Kidney epithelial cell (primary cell): ENCODE data around the gene RALGPS2. TPM values are rescaled to one million over a fixed set of nuclear protein-coding genes. Genes with fewer than 3 reads are reported as not detected.
"Not testable (repeated sequence)": the region's sequence is repeated elsewhere in the genome, so short reads cannot be mapped to it uniquely, and the experiment has no call there.

Experiments
- DNase-seq: peaks from one replicate; pipeline ENCODE4 v3.0.0-alpha.2; 2010; ENCODE audit warnings: low read depth
- H3K27me3 ChIP-seq: 2 replicates; pipeline ENCODE4 v1.6.0; 2011; ENCODE audit warnings: low read length; ENCODE audit not compliant: control insufficient read depth, insufficient read depth
- H3K36me3 ChIP-seq: 2 replicates; pipeline ENCODE4 v1.5.1; 2011; ENCODE audit warnings: low read length; ENCODE audit not compliant: control insufficient read depth, insufficient read depth
- H3K4me3 ChIP-seq: 2 replicates; pipeline ENCODE4 v1.5.1; 2011; ENCODE audit warnings: low read depth, mild to moderate bottlenecking, control low read depth, low read length
- CTCF ChIP-seq: IDR thresholded peaks from 2 replicates; pipeline ENCODE4 v1.5.1; 2011; ENCODE audit warnings: mild to moderate bottlenecking, moderate library complexity, low read length, control low read depth, inconsistent platforms; ENCODE audit not compliant: insufficient read depth, poor library complexity, severe bottlenecking
- total RNA-seq: library from RNA; depleted of rRNA; stranded (reverse); fragments of >200 nt; gene quantifications from 2 replicates; pipeline ENCODE4 v1.2.3, GENCODE V29; 2015

Gene RALGPS2
- total RNA-seq, 1 donor from 2014 or later, result 11.6 TPM

- TF ChIP-seq CTCF, result no peak
- no peaks in the 10 kb centered on the region for H3K36me3 ChIP-seq
- no peaks in the 10 kb centered on the region for H3K27me3 ChIP-seq
- no peak overlapping the region for H3K4me3 ChIP-seq
- DNase-seq, result no peak
Observed at GRCh38 chr1:178844436-178844835, 119.4 kb downstream of the RALGPS2 start.

- TF ChIP-seq CTCF, result no peak
- Histone ChIP-seq H3K36me3 (no peaks in the 10 kb centered on the region), H3K4me3 (no peak overlapping the region), H3K27me3 (no peaks in the 10 kb centered on the region)
- no peak for DNase-seq
Observed at GRCh38 chr1:178846306-178846705, 121.3 kb downstream of the RALGPS2 start.

DNA sequence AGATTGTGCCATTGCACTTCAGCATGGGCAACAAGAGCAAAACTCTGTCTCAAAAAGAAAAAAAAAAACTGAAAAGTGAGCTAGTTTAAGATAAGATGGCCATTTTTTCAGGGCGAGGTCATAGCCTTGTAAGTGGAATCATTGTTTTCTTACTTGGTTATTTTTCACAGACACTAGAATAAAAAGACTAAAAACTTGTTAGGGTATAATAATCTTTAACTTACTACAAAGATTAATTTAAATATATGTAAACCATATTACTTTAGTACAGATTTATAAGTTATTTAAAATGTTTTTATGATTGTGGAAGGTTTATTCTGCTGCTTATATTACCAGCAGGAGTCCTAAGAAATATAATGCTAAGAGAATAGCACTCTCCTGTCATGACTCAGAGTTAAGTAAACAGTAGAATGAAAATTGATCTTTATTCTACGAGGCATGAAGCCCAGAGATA lies 122.4 kb downstream of the RALGPS2 start:
- TF ChIP-seq CTCF, result no peak
- no peaks in the 10 kb centered on the region for H3K27me3 ChIP-seq
- H3K4me3 ChIP-seq, result no peak overlapping the region
- DNase-seq, result peak; percentile 48
- no peaks in the 10 kb centered on the region for H3K36me3 ChIP-seq

GRCh38 chr1:178847919-178848318 lies 122.9 kb downstream of the RALGPS2 start:
- H3K27me3 ChIP-seq, H3K36me3 ChIP-seq, DNase-seq, H3K4me3 ChIP-seq: not testable (repeated sequence)

DNA sequence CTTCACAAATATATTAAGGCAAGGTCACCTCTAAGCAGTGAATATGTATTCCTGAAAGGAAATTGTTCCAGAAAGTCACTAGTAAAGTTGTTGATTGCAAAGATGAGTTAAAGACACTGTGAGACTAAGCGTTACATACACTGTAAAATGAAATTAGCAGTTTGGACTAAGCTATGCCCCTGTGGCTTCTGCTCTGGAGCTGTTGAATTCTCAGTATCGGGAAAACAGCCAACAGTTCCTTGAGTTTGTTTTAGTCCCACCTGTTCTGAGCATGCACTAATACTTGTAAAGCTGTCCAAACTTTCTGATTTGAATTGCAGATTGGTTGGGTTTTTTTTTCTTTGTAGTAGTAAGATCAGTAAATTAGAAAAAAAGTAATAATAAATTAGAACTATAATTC lies 124.9 kb downstream of the RALGPS2 start:
- DNase-seq, result no peak
- TF ChIP-seq CTCF, result no peak
- no peaks in the 10 kb centered on the region for H3K36me3 ChIP-seq
- H3K4me3 ChIP-seq, result no peak overlapping the region
- no peaks in the 10 kb centered on the region for H3K27me3 ChIP-seq

- no peak for DNase-seq
Observed at GRCh38 chr1:178857126-178857525, 132.1 kb downstream of the RALGPS2 start.

More at GRCh38 chr1:178857126-178857525, 132.1 kb downstream of the RALGPS2 start:
- no peaks in the 10 kb centered on the region for H3K36me3 ChIP-seq
- no peak overlapping the region for H3K4me3 ChIP-seq
- TF ChIP-seq CTCF, result no peak
- H3K27me3 ChIP-seq, result no peaks in the 10 kb centered on the region
